Stimulated activated CD4-positive, alpha-beta T cell treated with anti-CD3 and anti-CD28 coated beads, Interleukin-1b, Interleukin-23, amount 100 ng/mL, for 4 hours (primary cell): ENCODE measurements around the gene DCBLD2.

ENCODE experiments used
- DNase-seq, 2 donors: peaks; one replicate each; pipeline ENCODE4 v3.0.0-alpha.2; 2020; ENCODE audit warnings: low read depth in 2 of 2

Gene DCBLD2

GRCh38 chr3:98829246-98829832 lies 72.2 kb downstream of the DCBLD2 start:
- no peak for DNase-seq

GRCh38 chr3:98827221-98827920 lies 74.1 kb downstream of the DCBLD2 start:
- DNase-seq, result no peak

DNA sequence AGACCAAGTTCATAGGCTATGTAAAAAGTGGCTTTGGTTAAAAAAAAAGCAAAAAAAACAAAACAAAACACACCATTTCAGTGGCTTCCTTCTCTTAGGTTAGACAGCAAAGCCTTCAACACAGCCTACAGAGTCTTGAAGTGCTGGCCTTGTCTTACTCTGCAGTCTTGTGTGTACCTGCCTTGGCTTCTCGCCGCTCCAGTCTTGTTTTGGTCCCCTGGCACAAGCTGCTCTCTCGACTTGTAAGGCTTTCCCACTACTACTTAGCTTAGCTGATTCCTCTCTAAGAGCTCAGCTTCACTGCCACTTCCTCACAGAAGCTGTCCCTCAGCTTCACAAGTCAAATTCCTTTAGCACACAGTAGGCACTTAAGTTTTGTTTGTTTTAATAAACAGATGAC lies 75.4 kb downstream of the DCBLD2 start:
- DNase-seq, result no peak

- DNase-seq, result no peak
Measured at GRCh38 chr3:98824256-98824655, 77.2 kb downstream of the DCBLD2 start.

- no peak for DNase-seq
Measured at GRCh38 chr3:98823791-98824190, 77.7 kb downstream of the DCBLD2 start.

DNA sequence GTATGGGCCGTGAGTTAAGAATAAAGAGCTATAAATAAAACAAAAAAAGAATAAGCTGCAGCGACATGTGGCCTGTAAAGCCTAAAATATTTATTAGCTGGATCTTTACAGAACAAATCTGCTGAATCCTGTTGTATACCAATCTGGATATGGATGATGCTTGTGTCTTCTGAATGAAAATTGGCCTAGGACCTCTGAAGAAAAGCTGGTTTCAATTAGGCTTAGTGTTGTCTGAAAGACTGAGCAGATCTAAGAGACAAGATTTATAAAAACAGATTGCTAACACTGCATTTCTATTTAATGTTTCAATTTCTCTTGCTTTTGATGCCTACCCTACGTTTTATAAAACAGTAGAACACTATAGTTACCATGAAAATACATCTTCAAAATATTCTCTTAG lies 80.4 kb downstream of the DCBLD2 start:
- DNase-seq, result no peak

GRCh38 chr3:98817547-98818041 lies 83.9 kb downstream of the DCBLD2 start:
- no peak for DNase-seq

GRCh38 chr3:98814817-98815420 lies 86.6 kb downstream of the DCBLD2 start:
- DNase-seq, result no peak

- DNase-seq, result no peak
Measured at GRCh38 chr3:98812851-98813374, 88.6 kb downstream of the DCBLD2 start.

GRCh38 chr3:98811048-98811447 lies 90.4 kb downstream of the DCBLD2 start:
- DNase-seq, result no peak

DNA sequence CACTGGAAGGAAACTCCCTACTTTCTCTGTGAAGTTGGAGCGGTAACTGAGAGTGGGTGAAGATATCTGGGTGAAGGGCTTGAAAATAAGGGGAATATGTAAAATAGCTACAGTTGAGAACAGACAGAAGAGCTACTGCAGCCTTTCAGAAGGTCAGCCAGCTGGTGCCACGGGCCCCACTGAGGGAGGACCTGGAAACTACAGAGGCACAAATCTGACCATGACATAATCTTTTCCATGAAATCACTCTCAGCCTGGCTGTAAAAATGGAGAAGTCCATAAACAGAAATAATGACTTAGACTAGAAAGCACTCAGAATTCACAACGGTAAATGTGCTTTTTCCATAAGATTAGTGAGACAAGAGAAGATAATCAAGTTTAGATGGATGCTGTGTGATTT lies 91.9 kb downstream of the DCBLD2 start:
- no peak for DNase-seq

DNA sequence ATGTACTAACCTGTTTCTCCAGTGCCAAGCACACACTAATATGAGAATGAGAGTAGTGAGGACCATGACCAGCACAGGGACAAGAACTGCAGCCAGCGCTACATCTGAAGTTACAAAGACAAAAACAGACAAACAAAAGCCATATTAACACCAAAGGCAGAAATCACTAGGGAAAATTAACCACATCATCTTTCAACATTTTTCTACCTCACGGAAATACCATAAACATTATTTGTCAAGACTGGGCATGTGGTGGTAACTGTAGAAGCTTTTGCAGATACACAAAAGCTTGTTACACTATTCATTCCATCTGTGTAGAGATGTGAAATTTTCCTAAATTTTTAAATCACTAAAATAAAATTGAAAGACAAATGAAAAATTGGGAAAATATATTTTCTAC lies 93.4 kb downstream of the DCBLD2 start:
- no peak for DNase-seq

- no peak for DNase-seq
Measured at GRCh38 chr3:98807561-98807960, 93.9 kb downstream of the DCBLD2 start.

GRCh38 chr3:98807011-98807410 lies 94.5 kb downstream of the DCBLD2 start:
- DNase-seq, result no peak

DNA sequence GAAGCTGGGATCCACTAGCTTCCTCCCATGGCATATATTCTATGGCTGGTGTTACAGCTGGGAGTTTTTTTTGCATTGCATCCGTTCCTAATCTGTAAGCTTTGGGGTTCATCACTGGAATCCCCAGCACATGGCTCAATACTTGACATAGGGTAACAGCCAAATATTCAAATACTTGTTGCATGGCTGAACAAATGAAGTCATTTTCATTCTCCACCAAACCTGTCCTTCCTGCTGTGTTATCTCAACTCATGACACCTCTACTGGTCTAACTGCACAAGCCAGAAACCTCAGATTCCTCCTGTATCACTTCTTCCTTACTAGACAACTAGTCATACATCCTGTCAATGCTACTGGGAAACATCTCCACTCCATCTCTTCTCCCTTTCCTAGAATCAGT lies 95.0 kb downstream of the DCBLD2 start:
- DNase-seq, result no peak

DNA sequence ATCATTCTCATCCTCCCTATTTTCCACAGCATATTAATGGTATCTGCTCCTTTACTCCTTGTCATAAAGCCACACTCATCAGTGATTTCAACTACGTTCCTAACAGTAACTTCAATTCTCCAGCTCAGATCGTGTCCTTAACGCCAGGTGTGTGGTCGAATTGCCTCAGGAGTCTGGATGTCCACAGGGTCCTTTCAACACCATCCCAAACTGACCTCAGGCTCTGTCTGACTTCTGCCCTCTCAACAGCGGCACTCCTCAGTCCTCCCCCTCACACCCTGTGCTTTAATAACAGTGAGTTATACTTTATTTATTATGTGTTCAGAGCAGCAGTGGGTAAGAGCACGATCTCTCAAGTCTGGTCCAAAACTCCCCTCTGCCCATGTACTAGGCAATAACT lies 95.9 kb downstream of the DCBLD2 start:
- DNase-seq, result no peak

GRCh38 chr3:98801043-98801747 lies 100.3 kb downstream of the DCBLD2 start:
- no peak for DNase-seq

- DNase-seq, result no peak
Measured at GRCh38 chr3:98800401-98800800, 101.1 kb downstream of the DCBLD2 start.

DNA sequence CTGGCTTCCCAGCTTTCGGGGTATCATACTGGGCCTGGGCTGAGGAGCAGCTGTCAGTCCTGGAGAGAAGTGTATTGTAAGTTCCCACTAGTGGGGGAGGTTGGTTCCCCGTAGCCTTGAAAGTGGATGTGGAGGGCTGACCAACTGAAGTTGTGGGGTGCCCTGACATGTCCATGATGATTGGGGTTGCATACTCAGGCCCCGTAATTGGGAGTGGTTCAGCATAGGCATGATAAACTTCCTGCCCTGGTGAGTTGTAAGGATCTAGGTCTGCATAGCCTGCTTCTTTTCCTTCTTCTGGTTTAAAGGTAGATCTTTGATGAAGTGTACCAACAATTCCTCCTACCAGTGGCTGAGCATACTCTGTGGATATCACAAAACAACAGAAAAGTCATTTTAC lies 102.0 kb downstream of the DCBLD2 start:
- no peak for DNase-seq

- DNase-seq, result no peak
Measured at GRCh38 chr3:98798820-98799219, 102.7 kb downstream of the DCBLD2 start.

GRCh38 chr3:98797905-98798304 lies 103.6 kb downstream of the DCBLD2 start:
- DNase-seq, result no peak

- no peak for DNase-seq
Measured at GRCh38 chr3:98796334-98796733, 105.2 kb downstream of the DCBLD2 start.
